Left hindlimb (tissue), 1 donor: ENCODE data around the gene TUSC2.
A peak's percentile ranks its signal among the peaks of the same experiment; 100 is the strongest.

ENCODE experiments used
- DNase-seq: peaks from one replicate; pipeline ENCODE4 v3.0.0-alpha.2; 2018

Gene TUSC2

GRCh38 chr3:50327943-50328691 is at the start of gene TUSC2:
TUSC2 (minus strand) TSS chr3:50328223; CDS start chr3:50328099, 124 bp downstream.
- DNase-seq = peak; percentile 96

GRCh38 chr3:50375258-50375931 is 47.4 kb upstream of the TUSC2 start:
- no peak for DNase-seq

- no peak for DNase-seq
Observed at GRCh38 chr3:50374363-50375257, 46.6 kb upstream of the TUSC2 start.

GRCh38 chr3:50373146-50374051 is 45.4 kb upstream of the TUSC2 start:
- DNase-seq = no peak

GRCh38 chr3:50372349-50372748 is 44.3 kb upstream of the TUSC2 start:
- DNase-seq = no peak

GRCh38 chr3:50371133-50371685 is 43.2 kb upstream of the TUSC2 start:
- no peak for DNase-seq

GRCh38 chr3:50370594-50370993 is 42.6 kb upstream of the TUSC2 start:
- DNase-seq = peak; percentile 76

- DNase-seq = no peak
Observed at GRCh38 chr3:50369012-50369670, 41.1 kb upstream of the TUSC2 start.

GRCh38 chr3:50365842-50366220 is 37.8 kb upstream of the TUSC2 start:
- no peak for DNase-seq

GRCh38 chr3:50365080-50365841 is 37.2 kb upstream of the TUSC2 start:
- peak; percentile 87 for DNase-seq

GRCh38 chr3:50364573-50365079 is 36.6 kb upstream of the TUSC2 start:
- DNase-seq = peak; percentile 59

GRCh38 chr3:50359760-50360110 is 31.7 kb upstream of the TUSC2 start:
- DNase-seq = no peak

- DNase-seq = peak; percentile 99
Observed at GRCh38 chr3:50358911-50359759, 31.1 kb upstream of the TUSC2 start, which contains the start of gene TMEM115. TMEM115 (minus strand) TSS chr3:50359521; CDS start chr3:50359063, 458 bp downstream.

GRCh38 chr3:50358355-50358910 is 30.4 kb upstream of the TUSC2 start:
- no peak for DNase-seq

- no peak for DNase-seq
Observed at GRCh38 chr3:50357481-50357880, 29.5 kb upstream of the TUSC2 start.

GRCh38 chr3:50356553-50356952 is 28.5 kb upstream of the TUSC2 start:
- DNase-seq = no peak

GRCh38 chr3:50355829-50356552 is 28.0 kb upstream of the TUSC2 start:
- DNase-seq = no peak

GRCh38 chr3:50354850-50355249 is 26.8 kb upstream of the TUSC2 start:
- no peak for DNase-seq
